ENCODE data around the gene YTHDC1. TPM values are rescaled to one million over a fixed set of nuclear protein-coding genes. Genes with fewer than 3 reads are reported as not detected.

YTHDC1 gene
- polyA plus RNA-seq, 1 donor from 2014 or later, result 139 TPM

DNA sequence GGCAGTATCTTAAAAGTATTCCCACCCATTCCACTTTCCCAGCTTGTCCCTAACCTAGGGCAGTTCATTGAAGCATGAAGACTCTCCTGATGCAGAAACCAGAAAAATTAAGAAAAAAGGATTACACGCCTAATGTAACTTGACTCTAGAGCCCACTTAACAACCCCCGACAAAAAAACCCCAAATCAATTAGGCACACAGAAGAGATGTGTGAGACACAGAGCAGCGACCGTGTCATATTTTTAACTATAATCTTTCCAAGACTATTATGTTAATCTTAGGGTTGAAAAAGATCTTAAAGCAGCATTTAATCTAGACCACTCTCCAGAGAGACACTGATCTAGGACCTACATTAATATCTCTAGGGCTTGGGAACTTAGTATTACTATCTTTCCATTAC lies 1.3 kb downstream of the YTHDC1 start:
- Histone ChIP-seq H3K27ac (ENCODE audit: low read length) (peak overlapping the region; percentile 99), H3F3A (ENCODE audit: insufficient read depth, low read length, poor library complexity, severe bottlenecking) (peaks cover 6% of the 10 kb centered on the region), H3K36me3 (ENCODE audit: insufficient read depth, low read length) (no peaks in the 10 kb centered on the region), H3K9me2 (ENCODE audit: insufficient read depth, low read length) (no peaks in the 10 kb centered on the region), H3K27me3 (ENCODE audit: insufficient read depth, low read depth, low read length) (no peaks in the 10 kb centered on the region), H3K4me3 (ENCODE audit: low read length) (peak overlapping the region; percentile 85), H3K79me2 (replicated peaks; ENCODE audit: insufficient read depth, low read length) (peaks cover 57% of the 10 kb centered on the region), H2AFZ (ENCODE audit: low read depth, low read length) (peak overlapping the region; percentile 95), H3K9me3 (ENCODE audit: low read length) (no peaks in the 10 kb centered on the region), H3K9ac (ENCODE audit: low read length) (peak overlapping the region; percentile 99), H3K4me2 (ENCODE audit: low read length) (peak overlapping the region; percentile 83), H4K20me1 (ENCODE audit: insufficient read depth) (peaks cover 12% of the 10 kb centered on the region)
- no peak for TF ChIP-seq SMC3 (conservative IDR thresholded peaks at IDR 0.05; ENCODE audit: poor library complexity)
- no peak for TF ChIP-seq TAF1 (IDR thresholded peaks at IDR 0.05; ENCODE audit: low read depth)
- TF ChIP-seq EZH2 (IDR thresholded peaks at IDR 0.05; ENCODE audit: borderline replicate concordance, insufficient read depth, low read length, poor library complexity, severe bottlenecking), result no peak

DNA sequence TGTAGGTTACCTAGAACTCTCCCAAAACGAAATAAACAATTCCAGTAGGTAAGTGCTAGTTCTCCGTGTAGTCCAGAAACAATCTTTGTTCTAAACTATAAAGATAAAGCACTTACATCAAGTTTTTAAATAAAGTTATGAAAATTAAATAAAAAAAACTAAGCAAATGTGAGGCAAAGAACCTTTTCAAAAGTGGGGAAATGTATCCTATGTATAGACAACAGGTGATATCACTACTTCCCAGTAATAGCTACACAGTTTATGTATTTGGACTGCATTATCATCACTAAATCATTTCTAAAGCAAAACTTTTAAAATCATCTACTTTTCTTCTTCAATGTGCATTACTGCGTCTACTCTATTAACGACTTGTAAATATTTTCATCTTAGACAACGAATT lies 2.0 kb downstream of the YTHDC1 start:
- Histone ChIP-seq H3K9me2 (ENCODE audit: insufficient read depth, low read length) (no peaks in the 10 kb centered on the region), H3K9ac (ENCODE audit: low read length) (peak overlapping the region; percentile 99), H3F3A (ENCODE audit: insufficient read depth, low read length, poor library complexity, severe bottlenecking) (peaks cover 7% of the 10 kb centered on the region), H3K9me3 (ENCODE audit: low read length) (no peaks in the 10 kb centered on the region), H3K4me3 (ENCODE audit: low read length) (peak overlapping the region; percentile 85), H3K36me3 (ENCODE audit: insufficient read depth, low read length) (no peaks in the 10 kb centered on the region), H3K79me2 (replicated peaks; ENCODE audit: insufficient read depth, low read length) (peaks cover 64% of the 10 kb centered on the region), H2AFZ (ENCODE audit: low read depth, low read length) (no peak overlapping the region), H3K27me3 (ENCODE audit: insufficient read depth, low read depth, low read length) (no peaks in the 10 kb centered on the region), H3K4me2 (ENCODE audit: low read length) (peak overlapping the region; percentile 83), H3K27ac (ENCODE audit: low read length) (no peak overlapping the region), H4K20me1 (ENCODE audit: insufficient read depth) (peaks cover 13% of the 10 kb centered on the region)
- TF ChIP-seq EP300 (conservative IDR thresholded peaks at IDR 0.05; ENCODE audit: poor library complexity, severe bottlenecking) (no peak), EZH2 (IDR thresholded peaks at IDR 0.05; ENCODE audit: borderline replicate concordance, insufficient read depth, low read length, poor library complexity, severe bottlenecking) (no peak), TAF1 (IDR thresholded peaks at IDR 0.05; ENCODE audit: low read depth) (no peak), MXI1 (conservative IDR thresholded peaks at IDR 0.05; ENCODE audit: poor library complexity, severe bottlenecking) (no peak), RAD21 (conservative IDR thresholded peaks at IDR 0.05) (no peak), SMC3 (conservative IDR thresholded peaks at IDR 0.05; ENCODE audit: poor library complexity) (no peak), POLR2AphosphoS5 (IDR thresholded peaks at IDR 0.05) (no peak)
- TF ChIP-seq, protein P1, sequence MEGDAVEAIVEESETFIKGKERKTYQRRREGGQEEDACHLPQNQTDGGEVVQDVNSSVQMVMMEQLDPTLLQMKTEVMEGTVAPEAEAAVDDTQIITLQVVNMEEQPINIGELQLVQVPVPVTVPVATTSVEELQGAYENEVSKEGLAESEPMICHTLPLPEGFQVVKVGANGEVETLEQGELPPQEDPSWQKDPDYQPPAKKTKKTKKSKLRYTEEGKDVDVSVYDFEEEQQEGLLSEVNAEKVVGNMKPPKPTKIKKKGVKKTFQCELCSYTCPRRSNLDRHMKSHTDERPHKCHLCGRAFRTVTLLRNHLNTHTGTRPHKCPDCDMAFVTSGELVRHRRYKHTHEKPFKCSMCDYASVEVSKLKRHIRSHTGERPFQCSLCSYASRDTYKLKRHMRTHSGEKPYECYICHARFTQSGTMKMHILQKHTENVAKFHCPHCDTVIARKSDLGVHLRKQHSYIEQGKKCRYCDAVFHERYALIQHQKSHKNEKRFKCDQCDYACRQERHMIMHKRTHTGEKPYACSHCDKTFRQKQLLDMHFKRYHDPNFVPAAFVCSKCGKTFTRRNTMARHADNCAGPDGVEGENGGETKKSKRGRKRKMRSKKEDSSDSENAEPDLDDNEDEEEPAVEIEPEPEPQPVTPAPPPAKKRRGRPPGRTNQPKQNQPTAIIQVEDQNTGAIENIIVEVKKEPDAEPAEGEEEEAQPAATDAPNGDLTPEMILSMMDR (IDR thresholded peaks at IDR 0.05; ENCODE audit: poor library complexity, severe bottlenecking), result no peak
- TF ChIP-seq, protein P2, sequence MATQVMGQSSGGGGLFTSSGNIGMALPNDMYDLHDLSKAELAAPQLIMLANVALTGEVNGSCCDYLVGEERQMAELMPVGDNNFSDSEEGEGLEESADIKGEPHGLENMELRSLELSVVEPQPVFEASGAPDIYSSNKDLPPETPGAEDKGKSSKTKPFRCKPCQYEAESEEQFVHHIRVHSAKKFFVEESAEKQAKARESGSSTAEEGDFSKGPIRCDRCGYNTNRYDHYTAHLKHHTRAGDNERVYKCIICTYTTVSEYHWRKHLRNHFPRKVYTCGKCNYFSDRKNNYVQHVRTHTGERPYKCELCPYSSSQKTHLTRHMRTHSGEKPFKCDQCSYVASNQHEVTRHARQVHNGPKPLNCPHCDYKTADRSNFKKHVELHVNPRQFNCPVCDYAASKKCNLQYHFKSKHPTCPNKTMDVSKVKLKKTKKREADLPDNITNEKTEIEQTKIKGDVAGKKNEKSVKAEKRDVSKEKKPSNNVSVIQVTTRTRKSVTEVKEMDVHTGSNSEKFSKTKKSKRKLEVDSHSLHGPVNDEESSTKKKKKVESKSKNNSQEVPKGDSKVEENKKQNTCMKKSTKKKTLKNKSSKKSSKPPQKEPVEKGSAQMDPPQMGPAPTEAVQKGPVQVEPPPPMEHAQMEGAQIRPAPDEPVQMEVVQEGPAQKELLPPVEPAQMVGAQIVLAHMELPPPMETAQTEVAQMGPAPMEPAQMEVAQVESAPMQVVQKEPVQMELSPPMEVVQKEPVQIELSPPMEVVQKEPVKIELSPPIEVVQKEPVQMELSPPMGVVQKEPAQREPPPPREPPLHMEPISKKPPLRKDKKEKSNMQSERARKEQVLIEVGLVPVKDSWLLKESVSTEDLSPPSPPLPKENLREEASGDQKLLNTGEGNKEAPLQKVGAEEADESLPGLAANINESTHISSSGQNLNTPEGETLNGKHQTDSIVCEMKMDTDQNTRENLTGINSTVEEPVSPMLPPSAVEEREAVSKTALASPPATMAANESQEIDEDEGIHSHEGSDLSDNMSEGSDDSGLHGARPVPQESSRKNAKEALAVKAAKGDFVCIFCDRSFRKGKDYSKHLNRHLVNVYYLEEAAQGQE (IDR thresholded peaks at IDR 0.05; ENCODE audit: borderline replicate concordance), result no peak

Measured in neural cell (in vitro differentiated cells).